ENCODE measurements around the gene RASSF10.

RASSF10 gene

DNA sequence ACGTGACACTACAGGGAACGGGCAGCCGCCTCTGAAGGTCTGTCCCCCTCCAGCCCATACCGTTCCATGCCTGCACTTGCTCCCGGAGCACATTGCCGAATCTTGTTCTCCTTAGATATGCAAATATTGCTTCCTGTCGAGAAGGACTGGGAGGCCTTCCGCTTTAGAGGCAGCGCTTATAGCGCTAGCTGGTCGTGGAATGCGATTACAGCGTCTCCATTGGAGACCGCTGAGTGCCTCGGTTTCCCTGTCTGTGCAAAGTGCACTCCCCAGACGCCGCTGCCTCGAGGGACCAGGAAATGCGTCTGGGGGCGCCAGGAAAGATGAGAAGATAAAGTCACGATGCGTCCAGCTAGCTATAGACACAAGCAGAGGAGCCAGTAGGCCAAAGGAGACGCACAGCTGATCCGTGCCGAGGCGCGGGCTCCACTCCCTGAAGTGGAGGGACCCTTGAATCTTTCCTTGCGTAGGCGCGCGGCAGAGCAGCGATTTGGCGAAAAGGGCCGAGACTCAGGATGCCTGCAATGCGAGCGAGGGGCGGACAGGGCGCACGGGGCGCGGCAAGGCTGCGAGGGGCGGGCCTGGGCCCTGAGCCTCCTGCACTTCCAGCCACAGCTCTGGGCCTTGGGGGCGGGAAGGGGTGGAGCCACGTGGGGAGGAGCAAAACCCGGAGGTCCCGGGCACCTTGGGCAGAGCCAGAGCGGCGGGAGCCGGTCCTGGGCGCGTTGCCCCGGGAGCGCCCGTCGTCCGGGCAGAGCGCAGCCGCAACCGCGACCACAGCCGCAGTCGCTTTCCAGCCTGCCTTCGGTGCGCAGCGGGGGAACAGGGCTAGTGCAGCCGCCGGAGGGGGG, at the start of gene RASSF10:
TSS of gene RASSF10 (plus strand) at position 692 of the 851 bp plus-strand sequence. CDS start 261 bp downstream, outside the sequence.
- DNase-seq, result no peak

DNA sequence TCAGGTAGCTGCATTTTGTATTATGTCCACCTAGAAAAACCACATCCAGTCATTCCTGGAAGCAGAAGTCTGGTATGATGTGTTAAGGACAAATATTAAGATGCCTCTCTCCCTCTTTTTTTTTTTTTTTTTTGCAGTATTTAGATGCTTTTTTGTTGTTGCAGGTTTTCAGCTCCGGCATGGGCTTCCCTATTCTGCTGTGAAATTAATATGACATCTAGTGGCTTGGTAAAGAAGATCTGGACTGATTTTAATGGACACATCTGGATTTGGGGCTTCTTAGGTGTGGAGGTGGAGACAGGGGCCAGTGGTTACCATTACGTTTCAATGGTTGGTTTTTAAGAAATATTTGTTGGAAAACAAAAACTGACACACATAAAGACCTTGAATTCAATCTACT, 47.5 kb upstream of the RASSF10 start:
- DNase-seq, result no peak

DNA sequence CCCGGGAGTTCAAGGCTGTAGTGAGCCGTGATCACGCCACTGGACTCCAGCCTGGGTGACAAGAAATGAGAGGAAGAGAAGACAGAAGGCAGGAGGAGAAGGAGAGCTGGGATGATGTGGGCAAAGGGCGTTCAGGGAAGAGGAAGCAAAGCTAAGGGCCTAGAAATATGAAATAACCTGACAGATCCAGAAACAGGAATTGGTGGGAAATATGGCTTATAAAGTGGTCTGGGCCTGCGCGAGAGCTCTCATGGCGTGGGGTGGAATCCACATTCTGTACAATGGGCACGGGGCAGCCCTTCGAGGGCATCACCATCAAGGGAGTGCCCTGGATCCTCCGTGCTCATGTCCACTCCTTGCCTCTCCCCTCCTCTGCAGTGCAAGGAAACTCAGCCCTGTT, 46.8 kb upstream of the RASSF10 start:
- no peak for DNase-seq

DNA sequence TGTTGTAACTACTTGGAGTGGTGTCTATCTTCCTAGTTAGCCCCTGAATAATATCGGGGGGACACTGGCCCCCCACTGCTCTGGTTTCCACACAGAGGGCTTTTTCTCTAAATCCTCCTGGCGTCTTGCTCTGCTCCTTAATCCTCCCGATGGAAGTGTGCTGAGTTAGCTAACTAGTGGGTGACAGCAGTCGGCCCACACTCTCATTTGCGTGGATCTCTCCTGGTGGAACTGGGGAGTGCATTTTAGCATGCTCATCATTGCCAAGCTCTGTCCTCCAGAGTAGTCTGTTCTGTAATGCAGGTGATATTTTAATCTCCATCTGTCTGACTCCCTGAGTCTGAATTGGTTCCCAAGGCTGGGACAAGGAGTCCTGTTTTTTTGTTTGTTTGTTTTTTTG, 46.1 kb upstream of the RASSF10 start:
- no peak for DNase-seq

DNA sequence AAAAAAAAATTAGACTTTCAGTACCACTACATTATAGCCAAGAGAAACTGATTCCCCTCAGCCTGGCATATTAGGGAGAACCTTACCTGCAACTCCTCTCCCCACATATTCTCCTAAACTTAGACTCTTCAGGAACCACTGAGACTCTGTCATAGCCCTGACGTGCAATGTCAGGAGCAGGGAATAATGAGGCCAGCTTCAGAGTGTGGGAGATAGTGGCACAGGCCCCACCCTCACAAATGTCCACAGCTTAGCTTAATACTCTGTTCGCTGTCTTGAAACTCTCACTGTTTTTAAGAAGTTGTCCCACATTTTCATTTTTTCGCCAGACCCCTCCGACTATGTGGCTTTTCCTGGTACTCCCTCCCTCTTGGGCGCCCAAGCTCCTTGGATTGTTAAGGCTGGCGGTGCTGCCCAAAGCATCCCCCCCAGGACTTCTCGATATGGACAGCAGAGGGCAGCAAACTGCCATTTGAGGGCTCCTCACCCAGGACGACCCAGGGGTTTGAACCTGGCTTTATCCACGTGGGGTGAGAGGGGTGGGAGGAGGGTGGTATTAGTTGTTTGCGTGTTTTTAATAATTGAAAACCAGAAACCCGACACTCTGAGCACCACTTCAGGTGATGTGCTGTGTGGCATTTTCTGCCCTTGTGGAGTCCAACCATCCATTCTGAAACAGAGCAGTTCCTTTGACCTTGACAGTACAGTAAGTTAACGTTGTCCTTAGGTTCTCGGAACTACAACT, 45.2 kb upstream of the RASSF10 start:
- peak; percentile 57 for DNase-seq

DNA sequence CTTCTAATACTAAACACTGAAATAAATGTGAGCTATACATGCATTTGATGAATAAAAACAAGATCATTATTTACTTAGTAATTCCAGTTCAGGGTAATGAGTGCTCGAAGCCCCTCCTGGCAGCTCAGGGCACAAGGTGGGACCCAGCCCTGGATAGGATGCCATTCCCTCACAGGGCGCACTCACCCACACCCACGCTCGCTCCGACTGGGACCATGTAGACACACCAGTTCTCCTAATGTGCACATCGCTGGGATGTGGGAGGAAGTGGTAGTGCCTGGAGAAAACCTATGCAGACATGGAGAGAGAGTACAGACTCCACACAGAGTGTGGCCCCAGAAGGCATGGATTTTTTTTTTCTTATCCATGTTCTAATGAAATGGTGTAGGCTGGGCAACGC, 44.5 kb upstream of the RASSF10 start:
- DNase-seq, result no peak

DNA sequence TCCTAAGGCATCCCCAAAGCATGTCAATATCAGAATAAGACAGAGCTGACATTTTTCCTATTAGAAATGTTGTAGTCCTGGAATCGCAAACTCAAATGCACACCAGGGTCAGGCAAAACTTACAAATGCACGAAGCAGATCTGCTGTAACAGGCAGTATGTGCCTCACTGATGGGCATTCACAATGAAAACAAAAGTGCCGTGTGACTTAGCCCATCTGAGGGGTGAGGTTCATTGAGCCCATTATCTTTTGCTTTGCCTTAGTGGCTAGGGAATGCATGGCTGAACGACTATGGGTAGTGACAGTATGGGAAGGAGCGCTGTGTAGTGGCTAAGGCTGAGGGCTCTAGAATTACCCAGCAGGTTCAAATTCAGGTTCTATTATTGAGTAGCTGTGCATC, 43.1 kb upstream of the RASSF10 start:
- no peak for DNase-seq

DNA sequence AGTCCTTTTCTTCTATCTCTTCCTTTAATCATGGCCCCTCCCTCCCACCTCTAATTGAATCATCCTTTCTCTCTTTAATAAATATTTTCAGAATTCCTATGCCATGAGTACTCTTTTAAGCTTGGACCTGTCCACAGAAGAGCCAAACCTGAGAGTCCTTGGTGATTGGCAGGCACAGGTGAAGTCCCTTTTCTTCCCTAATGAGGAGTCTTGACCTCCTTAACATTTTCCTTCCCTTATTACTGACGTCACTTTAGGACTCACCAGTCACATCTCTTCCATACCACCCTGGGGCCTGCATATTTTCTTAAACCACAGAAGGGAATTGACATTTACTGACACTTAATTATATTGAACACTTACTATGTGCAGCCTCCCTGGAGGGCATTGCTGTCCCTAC, 41.0 kb upstream of the RASSF10 start:
- no peak for DNase-seq

DNA sequence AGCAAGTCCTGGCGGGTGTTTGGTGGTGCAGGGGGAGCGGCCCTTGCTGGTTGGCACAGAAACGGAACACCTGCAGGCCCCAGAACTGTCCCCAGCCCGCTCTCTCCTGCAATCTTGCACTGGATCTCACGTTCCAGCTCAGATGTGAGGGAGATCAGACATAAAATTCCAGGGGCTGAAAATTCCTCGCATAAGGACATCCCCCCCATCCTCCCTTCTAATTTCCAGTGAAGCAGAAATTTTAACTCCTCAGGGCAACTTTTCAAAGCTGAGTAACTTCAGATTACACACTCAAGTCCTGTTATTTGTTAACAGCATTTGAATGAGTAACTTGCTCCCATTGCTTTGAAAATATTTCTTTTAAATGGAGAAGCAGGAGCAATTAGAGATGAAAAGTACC, 40.3 kb upstream of the RASSF10 start:
- no peak for DNase-seq

DNA sequence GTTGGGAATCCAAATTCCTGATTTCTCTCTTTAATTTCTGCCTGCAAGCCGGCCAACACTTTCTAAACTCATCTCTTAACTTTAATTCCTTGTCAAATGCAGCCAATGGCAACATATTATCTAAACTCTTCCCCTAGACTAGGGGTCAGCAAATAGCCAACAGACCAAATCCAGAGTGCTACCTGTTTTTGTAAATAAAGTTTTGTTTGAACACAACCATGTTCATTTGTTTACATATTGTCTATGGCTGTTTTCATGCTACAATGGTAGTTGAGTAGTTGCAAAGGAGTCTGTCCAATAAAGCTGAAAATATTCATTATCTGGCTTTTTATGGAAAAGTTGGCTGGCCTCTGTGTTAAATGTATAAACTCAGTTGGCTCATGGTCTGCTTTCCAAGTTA, 37.2 kb upstream of the RASSF10 start:
- DNase-seq, result no peak

DNA sequence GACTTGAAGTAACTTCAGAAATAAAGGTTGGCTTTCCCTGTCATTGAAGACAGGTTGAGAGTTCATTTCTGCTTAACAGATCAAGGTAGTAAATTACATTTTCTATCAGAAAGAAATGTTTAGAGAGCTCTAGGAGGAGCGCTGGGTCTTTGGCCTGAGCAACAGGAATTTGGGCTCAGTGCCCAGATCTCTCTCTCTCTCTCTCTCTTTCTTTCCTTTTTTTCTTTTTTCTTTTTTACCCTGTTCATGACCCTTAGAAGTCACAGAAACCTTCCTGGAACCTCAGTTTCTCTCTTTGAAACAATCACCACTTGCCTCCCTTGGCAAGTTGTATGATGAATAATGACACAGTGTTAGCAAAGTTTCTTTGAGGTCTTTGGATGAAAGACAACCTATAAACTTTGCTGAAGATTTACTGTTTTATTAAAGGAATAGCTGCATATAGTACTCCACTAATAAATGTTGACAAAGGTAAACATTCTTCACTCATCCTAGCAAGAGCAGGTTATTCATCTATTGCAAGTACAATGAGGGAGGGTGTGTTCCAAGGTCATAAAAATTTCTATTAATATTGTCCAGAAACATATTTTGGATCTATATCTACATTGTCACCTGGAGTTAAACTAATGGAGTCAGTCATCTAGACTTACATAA, 35.5 kb upstream of the RASSF10 start:
- DNase-seq, result no peak

DNA sequence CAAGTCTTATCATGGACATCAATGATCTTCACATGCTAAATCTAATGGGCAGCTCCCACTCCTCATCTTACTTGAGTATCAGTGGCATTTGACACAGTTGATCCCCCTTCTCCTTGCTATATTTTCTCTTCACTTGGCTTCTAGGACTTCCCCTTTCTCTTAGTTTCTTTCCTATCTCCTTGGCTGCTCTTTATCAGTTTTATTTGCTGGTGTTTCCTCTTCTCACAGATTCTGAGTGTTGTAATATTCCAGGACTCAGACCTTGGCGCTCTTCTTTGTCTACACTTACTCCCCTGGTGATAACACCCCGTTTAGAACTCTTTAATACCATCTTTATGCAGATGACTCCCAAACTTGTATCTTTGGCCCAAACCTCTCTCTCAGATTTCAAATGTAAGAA, 33.9 kb upstream of the RASSF10 start:
- DNase-seq, result no peak

DNA sequence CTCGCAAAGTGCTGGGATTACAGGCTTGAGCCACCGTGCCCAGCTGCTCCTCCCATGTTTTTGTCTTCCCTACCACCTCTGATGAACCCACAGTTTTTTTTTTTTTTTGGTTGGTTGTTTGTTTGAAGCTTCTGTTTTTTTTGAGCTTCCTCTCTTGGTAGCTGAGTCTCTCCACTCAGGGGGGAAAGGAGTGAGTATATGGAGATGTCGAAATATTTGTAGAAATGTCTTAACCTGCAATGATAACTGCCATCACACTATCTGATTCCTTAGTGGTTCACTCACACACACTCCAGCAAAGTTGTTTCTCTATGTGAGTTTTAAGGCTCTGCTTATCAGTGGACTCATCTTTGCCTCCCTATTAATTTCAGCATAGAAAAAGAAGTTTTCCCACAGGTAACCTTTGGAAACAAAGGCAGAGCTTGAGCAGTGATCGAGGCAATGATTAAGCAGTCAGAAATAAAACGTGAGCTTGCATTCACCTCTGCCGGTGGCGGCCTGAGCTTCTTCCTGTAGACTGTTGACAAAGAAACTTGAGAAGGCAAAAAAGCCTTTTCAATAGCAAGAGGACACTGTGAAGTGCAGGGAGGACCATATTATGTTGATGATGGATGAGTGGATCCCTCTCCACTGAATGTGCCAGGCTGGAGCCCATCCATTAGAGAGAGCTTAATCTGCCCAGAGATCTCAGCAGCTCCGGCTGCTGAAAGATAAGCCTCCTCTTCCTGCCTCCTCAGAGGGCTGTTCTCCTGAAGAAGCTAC, 29.0 kb upstream of the RASSF10 start:
- no peak for DNase-seq

DNA sequence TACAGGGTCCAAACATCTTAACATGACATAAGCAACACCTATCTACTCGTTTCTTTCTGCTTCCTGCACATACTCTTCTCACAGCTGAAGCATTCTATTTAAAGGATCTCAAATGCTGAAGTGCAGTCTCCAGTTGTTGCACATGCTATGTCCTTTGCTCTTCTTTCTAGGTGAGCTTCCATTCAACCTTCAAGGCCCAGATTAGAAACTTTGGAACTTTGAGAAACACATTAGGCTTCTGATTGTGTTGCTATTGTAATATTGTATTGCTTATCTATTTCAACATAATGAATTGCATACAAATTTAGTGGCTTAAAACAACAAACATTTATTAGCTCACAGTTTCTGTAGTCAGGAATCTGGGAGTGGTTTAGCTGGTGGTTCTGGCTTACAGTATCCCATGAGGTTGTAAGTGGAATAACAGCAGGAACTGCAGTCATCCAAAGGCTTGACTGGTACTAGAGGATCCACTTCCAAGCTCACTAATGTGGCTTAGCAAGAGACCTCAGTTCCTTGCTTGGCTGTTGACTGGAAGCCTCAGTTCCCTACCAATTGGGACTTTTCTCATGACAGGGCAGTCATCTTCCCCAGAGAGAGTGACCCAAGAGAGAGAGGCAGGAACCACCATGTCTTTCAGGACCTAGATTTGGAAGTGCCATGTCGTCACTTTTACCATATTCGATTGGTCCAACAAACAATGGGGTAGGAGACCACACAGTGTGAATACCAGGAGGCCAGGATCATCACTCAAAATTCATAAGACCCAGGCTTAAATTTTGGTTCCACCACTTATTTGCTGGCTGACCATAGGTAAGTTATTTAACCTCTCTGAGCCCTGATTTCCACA, 27.2 kb upstream of the RASSF10 start:
- no peak for DNase-seq

DNA sequence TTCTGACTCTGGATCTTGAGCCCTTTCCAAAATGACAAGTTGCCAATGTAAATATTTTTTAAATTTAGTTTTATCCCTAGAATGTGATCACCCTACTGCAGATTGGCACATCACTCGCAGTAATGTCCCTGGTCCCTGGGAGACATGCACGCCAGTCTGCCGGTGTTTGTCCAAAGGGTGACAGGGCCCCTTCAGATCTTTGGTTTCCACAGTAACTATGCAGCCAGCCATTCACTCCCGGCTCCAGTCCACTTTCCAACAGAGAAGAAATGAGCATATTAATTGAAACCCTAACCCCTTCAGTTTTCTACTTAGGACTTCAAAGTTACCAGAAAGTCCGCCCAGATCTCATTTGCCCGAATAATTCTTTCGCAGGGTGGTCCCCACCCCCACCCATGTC, 25.8 kb upstream of the RASSF10 start:
- DNase-seq, result no peak

DNA sequence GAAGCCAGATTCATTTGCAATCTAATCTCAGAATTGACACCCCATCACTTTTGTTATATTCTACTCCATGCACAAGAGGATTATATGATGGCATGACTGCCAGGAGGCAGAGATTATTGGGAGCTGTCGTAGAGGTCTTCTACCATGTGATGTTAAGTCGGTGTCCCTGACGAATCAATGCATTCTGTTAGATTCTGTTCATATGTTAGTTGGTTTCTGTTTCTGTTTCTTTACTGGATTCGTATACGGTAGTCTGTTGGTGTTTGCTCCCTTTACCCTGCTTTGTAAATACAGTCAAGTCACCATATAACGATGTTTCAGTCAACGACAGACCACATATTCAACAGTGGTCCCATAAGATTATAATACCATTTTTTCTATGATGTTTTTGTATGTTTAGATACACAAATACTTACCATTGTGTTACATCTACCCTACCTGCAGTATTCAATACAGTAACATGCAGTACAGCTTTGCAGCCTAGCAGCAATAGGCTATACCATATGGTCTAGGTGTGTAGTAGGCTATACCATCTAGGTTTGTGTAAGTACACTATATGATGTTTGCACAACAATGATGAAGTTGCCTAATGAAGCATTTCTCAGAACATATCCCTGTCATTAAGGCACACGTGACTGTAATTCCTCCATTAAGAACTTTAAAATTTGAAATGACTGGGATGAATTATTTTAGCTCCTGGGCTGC, 22.8 kb upstream of the RASSF10 start:
- DNase-seq, result no peak

DNA sequence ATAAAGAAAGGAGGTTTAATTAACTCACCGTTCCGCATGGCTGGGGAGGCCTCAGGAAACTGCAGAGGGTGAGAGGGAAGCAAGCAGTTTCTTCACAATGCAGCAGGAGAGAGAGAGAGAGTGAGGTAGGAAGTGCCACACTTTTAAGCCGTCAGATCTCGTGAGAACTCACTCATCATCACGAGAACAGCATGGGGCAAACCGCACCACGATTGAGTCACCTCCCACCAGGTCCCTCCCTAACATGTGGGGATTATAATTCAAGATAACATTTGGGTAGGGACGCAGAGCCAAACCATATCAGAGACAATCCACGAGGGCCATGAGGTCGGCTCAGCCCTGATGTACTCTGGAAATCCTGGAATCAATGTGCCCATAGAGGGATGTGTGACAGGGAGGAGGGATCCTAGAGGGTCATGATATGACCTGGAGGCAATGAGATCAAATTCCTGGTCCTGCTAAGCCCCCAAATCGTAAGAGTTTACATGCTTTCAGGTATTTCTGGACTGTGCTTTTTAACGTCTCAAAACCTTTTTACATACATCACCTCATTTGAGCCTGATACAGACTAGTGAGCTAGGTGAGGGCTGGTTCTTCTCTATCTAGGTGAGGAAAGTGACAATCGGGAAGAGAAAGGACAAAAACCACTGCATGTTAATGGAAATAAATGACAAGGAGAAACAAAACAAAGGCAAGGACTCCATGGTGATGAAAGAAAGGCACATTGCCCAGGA, 19.5 kb upstream of the RASSF10 start:
- DNase-seq, result no peak

DNA sequence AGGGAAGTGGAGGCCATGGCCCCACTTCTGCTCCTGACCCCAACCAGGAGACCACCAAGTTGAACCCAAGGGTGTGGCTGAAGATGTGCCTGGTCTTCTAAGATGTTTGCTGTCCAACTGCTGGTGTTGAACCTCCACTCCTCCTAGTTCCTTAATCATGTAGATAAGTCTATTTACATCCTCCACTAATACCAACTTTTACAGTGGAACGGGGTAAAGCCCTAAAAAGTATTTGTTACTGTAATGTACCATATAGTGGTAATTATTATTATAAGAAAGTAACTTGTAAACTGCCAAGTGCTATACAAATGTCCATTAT, 19.0 kb upstream of the RASSF10 start:
- DNase-seq, result no peak

DNA sequence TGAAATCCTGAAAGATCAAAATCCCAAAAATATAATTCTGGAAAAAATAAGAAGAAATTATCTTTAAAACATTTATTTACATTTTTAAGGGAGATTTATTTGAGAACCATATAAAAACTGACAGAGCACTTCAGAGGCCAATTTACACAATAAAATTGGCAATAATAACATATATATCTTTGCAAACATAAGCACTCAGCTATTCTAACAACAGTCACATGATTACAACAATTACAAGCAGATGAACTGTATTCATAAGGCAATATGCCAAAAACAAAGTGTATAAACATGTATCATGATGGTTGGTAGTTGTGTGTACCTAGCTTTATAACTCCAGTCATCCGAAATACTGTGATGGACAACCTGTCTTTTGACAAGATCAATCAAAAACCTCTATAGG, 17.7 kb upstream of the RASSF10 start:
- DNase-seq, result no peak

DNA sequence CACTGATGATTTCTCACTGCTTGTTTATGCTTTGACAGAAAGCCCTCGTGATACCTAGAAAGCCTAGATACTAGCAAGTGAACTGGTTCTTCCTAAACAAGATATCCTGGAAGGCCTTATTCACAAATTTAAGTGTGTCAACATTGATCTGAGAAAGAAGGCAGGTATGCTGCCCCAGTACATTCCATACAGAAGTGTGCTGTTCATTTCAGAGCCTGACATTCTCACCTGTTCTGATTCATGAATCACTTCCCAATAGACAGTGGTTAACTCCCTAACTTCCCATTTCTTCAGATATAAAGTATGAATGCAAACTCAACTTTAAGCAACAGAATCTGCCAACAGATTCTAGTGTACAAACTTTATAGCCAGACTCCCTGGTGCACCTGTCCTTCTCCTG, 15.5 kb upstream of the RASSF10 start:
- no peak for DNase-seq

DNA sequence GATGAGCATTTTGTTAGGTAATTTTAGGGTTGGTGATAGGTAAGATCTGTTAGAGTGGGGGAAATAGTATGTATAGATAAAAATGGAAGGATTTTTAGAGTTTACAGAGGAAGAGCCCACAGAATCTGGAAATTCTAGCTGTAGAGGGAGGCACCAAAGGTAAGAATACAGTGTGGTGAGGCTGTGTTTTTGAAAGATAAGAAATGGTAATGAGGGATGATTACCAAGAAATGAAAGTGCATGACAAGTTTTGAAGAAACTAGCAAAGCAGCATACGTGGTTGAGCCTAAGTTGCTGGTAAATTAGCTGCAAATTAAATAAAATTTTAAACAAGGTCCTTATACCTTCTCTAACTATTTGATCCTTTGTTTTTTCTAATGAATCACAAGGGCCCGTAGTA, 14.6 kb upstream of the RASSF10 start:
- no peak for DNase-seq
